Mucosa of descending colon (tissue), 3 donors: ENCODE measurements around the gene ATF3. TPM values are rescaled to one million over a fixed set of nuclear protein-coding genes. Genes with fewer than 3 reads are reported as not detected.

Source experiments
- ATAC-seq: fragments of 200-7000 bp; cut with Tn5 transposase; one replicate; pipeline ENCODE4 v1.9.1; 2020; ENCODE audit warnings: mild to moderate bottlenecking, moderate library complexity
- DNase-seq, 3 donors: peaks; one replicate each; pipeline ENCODE4 v3.0.0-alpha.2; 2020
- H3K36me3 ChIP-seq: fragments of 200-600 bp; one replicate; pipeline ENCODE4 v1.8.0; 2021; ENCODE audit warnings: low read depth, mild to moderate bottlenecking
- H3K4me1 ChIP-seq: fragments of 200-600 bp; one replicate; pipeline ENCODE4 v1.8.0; 2021; ENCODE audit warnings: low read depth, mild to moderate bottlenecking
- H3K4me3 ChIP-seq: fragments of 200-600 bp; one replicate; pipeline ENCODE4 v1.8.0; 2021; ENCODE audit warnings: mild to moderate bottlenecking
- H3K9me3 ChIP-seq: fragments of 200-600 bp; one replicate; pipeline ENCODE4 v1.8.0; 2021; ENCODE audit warnings: mild to moderate bottlenecking
- intact Hi-C, 2 donors: fragments of 100-400 bp; cut with DNase I in 1 of 2; cut with micrococcal nuclease in 1 of 2; formaldehyde crosslinking; loops; one replicate each; pipeline versions ENCODE4 v1.11.0 to v1.11.1; 2022; cut with DNase I, micrococcal nuclease
- total RNA-seq, 3 donors: library from RNA; stranded (reverse); fragmentation: NEBNext Ultra II Directional in 2 of 3; extraction: Animal tissue kit (Norgen Biotek cat#: 25700) in 2 of 3; gene quantifications; one replicate each; pipeline versions ENCODE4 v1.2.1 to v1.2.4, GENCODE V29; 2021 to 2023
- TF ChIP-seq, protein P1 (sequence below): fragments of 200-600 bp; IDR thresholded peaks from one replicate; pipeline ENCODE4 v1.8.0; 2022; ENCODE audit warnings: antibody characterized with exemption, mild to moderate bottlenecking
- donor health status: DM: no; HTN: no; CAD: no; lungs with moderate emphysema.
- donor health status: DM: no; HTN: no; CAD: no.
- donor health status: DM: no; HTN: yes; CAD: no.

The ATF3 gene
- total RNA-seq, 3 donors from 2014 or later, result 20.2 to 121 (median 42.0) TPM

DNA sequence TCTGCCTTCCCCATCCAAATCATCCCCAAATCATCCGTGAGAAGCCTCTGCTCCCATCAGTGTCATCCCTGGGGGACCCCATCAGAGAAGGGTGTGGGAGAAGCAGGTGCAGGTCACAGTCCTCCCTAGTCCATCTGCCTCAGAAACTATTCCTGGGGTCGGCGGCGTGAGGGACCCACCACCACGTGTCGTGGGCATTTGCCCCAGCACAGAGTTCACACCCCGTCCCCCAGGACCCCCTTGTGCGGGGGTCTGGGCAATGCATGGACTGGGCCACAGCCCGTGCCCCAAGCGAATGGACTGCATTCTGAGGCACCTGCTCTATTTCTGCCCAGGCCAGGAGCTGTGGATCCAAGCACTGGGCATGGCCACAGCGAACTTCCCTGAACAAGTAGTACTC is 38.4 kb downstream of the ATF3 start:
- ATAC-seq (no peak), DNase-seq (no peak)
- no peaks in the 10 kb centered on the region for H3K4me1 ChIP-seq
- TF ChIP-seq, protein P1, sequence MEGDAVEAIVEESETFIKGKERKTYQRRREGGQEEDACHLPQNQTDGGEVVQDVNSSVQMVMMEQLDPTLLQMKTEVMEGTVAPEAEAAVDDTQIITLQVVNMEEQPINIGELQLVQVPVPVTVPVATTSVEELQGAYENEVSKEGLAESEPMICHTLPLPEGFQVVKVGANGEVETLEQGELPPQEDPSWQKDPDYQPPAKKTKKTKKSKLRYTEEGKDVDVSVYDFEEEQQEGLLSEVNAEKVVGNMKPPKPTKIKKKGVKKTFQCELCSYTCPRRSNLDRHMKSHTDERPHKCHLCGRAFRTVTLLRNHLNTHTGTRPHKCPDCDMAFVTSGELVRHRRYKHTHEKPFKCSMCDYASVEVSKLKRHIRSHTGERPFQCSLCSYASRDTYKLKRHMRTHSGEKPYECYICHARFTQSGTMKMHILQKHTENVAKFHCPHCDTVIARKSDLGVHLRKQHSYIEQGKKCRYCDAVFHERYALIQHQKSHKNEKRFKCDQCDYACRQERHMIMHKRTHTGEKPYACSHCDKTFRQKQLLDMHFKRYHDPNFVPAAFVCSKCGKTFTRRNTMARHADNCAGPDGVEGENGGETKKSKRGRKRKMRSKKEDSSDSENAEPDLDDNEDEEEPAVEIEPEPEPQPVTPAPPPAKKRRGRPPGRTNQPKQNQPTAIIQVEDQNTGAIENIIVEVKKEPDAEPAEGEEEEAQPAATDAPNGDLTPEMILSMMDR, result no peak
- H3K4me3 ChIP-seq, result no peak overlapping the region
- no peaks in the 10 kb centered on the region for H3K36me3 ChIP-seq
- no peaks in the 10 kb centered on the region for H3K9me3 ChIP-seq
- intact Hi-C loops, result no loop called here

DNA sequence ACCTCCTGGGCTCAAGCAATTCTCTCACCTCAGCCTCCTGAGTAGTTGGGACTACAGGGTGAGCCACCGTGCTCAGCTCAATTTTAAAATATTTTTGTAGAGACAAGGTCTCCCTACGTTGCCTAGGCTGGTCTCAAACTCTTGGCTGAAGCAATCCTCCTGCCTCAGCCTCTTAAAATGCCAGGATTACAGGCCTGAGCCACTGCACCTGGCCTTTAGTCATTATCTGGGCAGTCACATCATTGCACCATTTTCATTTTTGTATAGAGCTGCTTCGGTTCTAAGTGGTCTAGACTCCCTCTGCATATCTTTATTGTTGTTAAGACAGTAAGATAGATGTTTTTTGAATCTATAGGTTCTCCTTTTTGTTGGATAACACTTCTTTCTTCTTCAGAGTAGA is 39.9 kb downstream of the ATF3 start:
- Histone ChIP-seq H3K4me1 (no peaks in the 10 kb centered on the region), H3K4me3 (no peak overlapping the region), H3K9me3 (no peaks in the 10 kb centered on the region), H3K36me3 (no peaks in the 10 kb centered on the region)
- intact Hi-C loops, result no loop called here
- DNase-seq, result no peak
- TF ChIP-seq, protein P1, result no peak
- no peak for ATAC-seq

DNA sequence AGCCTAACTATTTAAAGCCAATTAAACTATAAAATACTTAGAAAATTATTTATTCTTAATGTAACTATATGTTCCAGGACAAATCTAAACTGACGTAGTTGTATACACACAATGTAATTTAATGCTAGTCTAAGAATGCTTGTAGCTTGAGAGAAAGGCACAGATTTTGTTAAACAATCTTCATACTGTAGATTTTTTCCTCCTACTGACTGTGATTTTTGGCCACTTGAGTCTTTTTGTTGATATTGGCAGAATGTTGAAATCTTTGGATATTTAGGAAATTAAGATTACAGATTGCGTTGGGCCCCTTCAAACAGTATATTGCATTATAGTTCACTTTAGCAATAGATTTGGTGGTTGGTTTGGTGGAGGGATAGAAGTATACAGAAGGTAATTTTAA is 40.5 kb downstream of the ATF3 start:
- no peak overlapping the region for H3K4me3 ChIP-seq
- TF ChIP-seq, protein P1, result no peak
- DNase-seq (no peak), ATAC-seq (no peak)
- no peaks in the 10 kb centered on the region for H3K36me3 ChIP-seq
- intact Hi-C loops, result no loop called here
- H3K9me3 ChIP-seq, result no peaks in the 10 kb centered on the region
- H3K4me1 ChIP-seq, result no peaks in the 10 kb centered on the region

DNA sequence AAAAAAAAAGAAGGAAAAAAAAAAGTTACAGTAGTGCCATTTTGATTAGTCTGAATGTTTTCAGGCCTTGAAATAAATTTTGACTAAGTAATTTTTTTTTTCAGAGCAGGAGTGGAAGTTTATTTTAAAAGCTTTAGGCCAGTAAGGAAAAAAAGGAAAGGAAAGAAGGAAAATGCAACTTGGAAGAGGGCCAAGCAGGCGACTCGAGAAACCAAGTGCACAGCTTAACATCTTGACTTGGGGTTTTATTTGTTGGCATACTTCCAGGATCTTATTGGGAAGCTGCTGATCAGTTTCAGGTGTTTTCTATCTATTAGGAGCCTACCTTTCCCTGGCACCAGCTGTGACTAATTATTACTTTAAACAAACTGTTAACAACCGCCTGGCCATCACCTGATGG is 41.7 kb downstream of the ATF3 start:
- Histone ChIP-seq H3K36me3 (no peaks in the 10 kb centered on the region), H3K9me3 (no peaks in the 10 kb centered on the region), H3K4me1 (no peaks in the 10 kb centered on the region), H3K4me3 (no peak overlapping the region)
- intact Hi-C loops, result no loop called here
- ATAC-seq (no peak), DNase-seq (no peak)
- TF ChIP-seq, protein P1, result no peak

DNA sequence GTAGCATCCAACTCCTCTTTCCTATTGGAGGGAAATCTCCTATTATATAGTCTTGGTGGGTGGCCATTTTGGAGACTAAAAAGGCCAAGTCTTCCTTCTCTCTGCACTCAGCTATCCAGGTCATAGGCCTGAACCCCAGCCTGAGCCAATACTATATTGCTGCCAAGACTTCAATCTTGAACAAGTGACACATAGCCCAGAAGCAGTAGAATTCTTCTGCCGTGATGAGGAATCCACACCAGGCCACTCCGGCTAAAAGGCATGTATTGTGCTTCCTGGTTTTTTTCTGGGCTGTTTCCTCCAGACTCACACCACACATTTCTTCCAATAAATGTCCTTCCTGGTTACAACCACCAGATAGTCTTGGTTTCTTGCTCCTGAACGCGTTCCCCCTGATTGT is 43.0 kb downstream of the ATF3 start:
- DNase-seq, result no peak
- H3K36me3 ChIP-seq, result no peaks in the 10 kb centered on the region
- no peaks in the 10 kb centered on the region for H3K4me1 ChIP-seq
- no peak overlapping the region for H3K4me3 ChIP-seq
- TF ChIP-seq, protein P1, result no peak
- intact Hi-C loops, result no loop called here
- no peak for ATAC-seq
- no peaks in the 10 kb centered on the region for H3K9me3 ChIP-seq

DNA sequence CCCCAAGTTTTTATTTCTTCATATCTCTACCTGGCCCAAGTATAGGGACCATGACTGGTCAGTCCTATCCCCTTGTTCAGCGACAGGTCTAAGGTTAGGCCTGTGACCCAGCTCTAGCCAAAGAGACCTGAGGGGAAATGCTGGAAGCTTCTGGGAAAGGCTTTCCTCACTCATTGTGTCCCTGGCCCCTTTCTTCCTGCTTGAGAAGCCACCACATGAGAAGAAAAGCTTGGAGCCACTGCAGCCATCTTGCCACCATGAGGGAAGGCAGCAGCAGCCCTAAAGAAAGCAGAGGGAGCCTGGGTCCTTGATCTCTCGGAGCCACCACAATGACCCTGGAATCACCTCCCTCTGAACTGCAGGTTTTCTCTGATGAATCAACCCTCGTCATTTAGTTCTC is 43.4 kb downstream of the ATF3 start:
- H3K36me3 ChIP-seq, result no peaks in the 10 kb centered on the region
- no peak for DNase-seq
- no peaks in the 10 kb centered on the region for H3K4me1 ChIP-seq
- intact Hi-C loops, result no loop called here
- ATAC-seq, result no peak
- TF ChIP-seq, protein P1, result no peak
- H3K4me3 ChIP-seq, result no peak overlapping the region
- no peaks in the 10 kb centered on the region for H3K9me3 ChIP-seq
